T-helper 17 cell (primary cell): ENCODE results near the gene CALN1. TPM values are rescaled to one million over a fixed set of nuclear protein-coding genes. Genes with fewer than 3 reads are reported as not detected.
"Not testable (repeated sequence)": the region's sequence is repeated elsewhere in the genome, so short reads cannot be mapped to it uniquely, and the experiment has no call there.

Source experiments
- ATAC-seq: fragments of 150-1000 bp; cut with Tn5 transposase; 2 replicates; pipeline ENCODE4 v1.10.0; 2021; ENCODE audit warnings: mild to moderate bottlenecking, moderate library complexity
- DNase-seq, 3 donors: peaks; one replicate each; pipeline versions ENCODE4 v3.0.0 to v3.0.0-alpha.2; 2020 to 2021
- H3K9me3 ChIP-seq: one replicate; pipeline ENCODE4 v1.7.0; 2013; ENCODE audit warnings: low read length, mild to moderate bottlenecking; ENCODE audit not compliant: control insufficient read depth, poor library complexity, severe bottlenecking
- H3K27ac Mint-ChIP-seq: one replicate; pipeline ENCODE4 v1.8.0; 2022; ENCODE audit warnings: mild to moderate bottlenecking, moderate library complexity, mixed read lengths
- H3K27me3 Mint-ChIP-seq: one replicate; pipeline ENCODE4 v1.8.0; 2022; ENCODE audit warnings: mixed read lengths
- H3K36me3 Mint-ChIP-seq: one replicate; pipeline ENCODE4 v1.8.0; 2022; ENCODE audit warnings: low read depth, mixed read lengths
- H3K4me1 Mint-ChIP-seq: one replicate; pipeline ENCODE4 v1.8.0; 2022; ENCODE audit warnings: mild to moderate bottlenecking, mixed read lengths
- H3K4me3 Mint-ChIP-seq: one replicate; pipeline ENCODE4 v1.8.0; 2022; ENCODE audit warnings: mild to moderate bottlenecking, moderate library complexity, mixed read lengths
- total RNA-seq, 4 donors: library from RNA in 2 of 4; stranded (reverse) in 2 of 4; gene quantifications; one replicate each; pipeline ENCODE4 v1.2.3 and lab custom pipeline; 2022 to 2026

The CALN1 gene
- total RNA-seq, 2 donors from 2014 or later: not detected

DNA sequence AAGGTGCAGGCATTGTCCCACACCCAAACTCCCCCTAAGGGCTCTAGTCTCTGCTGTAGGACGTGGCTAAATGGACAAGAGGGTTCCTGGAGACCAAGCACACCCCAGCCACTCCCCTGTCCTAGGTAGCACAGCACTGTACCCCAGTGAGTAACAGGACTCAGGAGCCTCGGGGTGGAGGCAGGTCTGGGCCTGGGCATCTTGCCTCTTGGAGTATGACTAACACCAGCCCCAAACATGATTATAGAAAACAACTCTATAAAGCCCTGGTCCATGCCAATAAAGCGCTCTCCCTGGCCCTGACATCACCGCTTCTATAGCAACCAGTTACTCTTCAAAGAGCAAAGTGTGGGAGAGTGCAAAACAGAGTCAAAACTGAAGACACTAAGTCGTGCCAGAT lies 195.0 kb downstream of the CALN1 start:
- H3K27me3 Mint-ChIP-seq: no peaks in the 10 kb centered on the region
- no peak for ATAC-seq

DNA sequence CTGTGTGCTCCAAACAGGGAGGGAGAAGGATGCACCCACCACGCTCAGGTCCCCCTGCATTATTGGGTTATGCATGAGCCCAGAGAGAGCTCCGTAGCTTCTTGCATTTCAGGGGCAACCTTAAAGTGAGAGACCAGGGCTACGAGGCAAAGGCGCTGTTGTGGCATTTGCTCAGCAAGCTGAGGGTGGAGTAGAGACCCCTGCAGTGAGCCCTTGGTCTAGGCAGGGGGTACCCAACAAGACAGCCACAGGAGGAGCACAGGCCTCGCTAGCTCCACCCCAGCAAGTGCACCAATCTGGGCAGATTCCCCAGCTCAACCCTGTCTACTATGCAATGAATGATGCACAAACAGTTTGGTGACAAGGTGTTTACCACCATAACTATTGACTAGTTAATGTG lies 198.4 kb downstream of the CALN1 start:
- H3K4me1 Mint-ChIP-seq: no peaks in the 10 kb centered on the region

More for the DNA sequence above, 195.0 kb downstream of the CALN1 start:
- H3K4me3 Mint-ChIP-seq: no peak overlapping the region
- no peaks in the 10 kb centered on the region for H3K36me3 Mint-ChIP-seq
- no peaks in the 10 kb centered on the region for H3K9me3 ChIP-seq
- DNase-seq: no peak
- no peaks in the 10 kb centered on the region for H3K4me1 Mint-ChIP-seq
- H3K27ac Mint-ChIP-seq: no peak overlapping the region

DNA sequence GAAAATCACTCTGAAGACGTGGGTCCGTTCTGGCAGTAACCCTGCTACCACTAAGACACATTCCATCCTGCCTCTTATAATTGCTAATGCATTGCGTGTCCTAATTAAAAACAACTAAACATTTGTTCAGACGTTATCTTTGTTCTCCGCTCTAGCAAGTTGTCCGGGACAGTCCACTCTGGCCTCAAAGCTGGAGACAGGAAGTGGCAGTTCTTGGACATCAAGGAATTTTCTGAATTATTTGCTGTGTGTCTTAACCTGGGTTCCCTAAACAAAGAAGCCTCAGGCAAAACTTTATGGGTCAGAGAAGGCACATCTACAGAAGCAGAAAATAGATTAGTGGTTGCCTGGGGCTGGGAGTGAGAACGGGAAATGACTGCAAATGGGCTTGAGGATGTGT lies 199.1 kb downstream of the CALN1 start:
- Mint-ChIP-seq H3K27me3 (no peaks in the 10 kb centered on the region), H3K4me3 (no peak overlapping the region), H3K36me3 (no peaks in the 10 kb centered on the region), H3K27ac (no peak overlapping the region), H3K4me1 (no peaks in the 10 kb centered on the region)
- DNase-seq (no peak), ATAC-seq (no peak)
- no peaks in the 10 kb centered on the region for H3K9me3 ChIP-seq

More for the DNA sequence above, 198.4 kb downstream of the CALN1 start:
- no peaks in the 10 kb centered on the region for H3K27me3 Mint-ChIP-seq
- no peak for ATAC-seq
- H3K4me3 Mint-ChIP-seq: no peak overlapping the region
- H3K36me3 Mint-ChIP-seq: no peaks in the 10 kb centered on the region
- no peak overlapping the region for H3K27ac Mint-ChIP-seq
- DNase-seq: no peak
- H3K9me3 ChIP-seq: no peaks in the 10 kb centered on the region

DNA sequence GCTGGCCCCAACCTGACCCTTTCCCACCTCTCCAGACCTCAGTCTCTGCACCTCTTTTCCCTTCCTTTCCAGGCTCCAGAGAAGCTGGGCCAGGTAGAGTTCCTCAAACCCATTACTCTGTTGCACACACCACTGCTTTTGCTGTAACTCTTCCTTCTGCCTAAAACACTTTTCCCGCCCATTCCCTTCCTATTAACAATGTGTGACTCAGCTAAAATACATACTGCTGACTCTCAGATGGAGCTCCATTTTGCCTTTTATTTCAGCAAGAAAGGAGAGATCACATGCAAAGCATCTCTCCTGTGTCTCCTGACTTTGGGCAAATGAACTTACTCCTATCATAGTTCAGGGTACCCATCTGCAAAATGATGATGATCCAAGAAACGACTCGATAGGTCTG lies 201.0 kb downstream of the CALN1 start:
- H3K9me3 ChIP-seq: no peaks in the 10 kb centered on the region
- no peak for ATAC-seq
- no peak overlapping the region for H3K27ac Mint-ChIP-seq
- DNase-seq: no peak
- H3K36me3 Mint-ChIP-seq: no peaks in the 10 kb centered on the region
- H3K4me3 Mint-ChIP-seq: no peak overlapping the region
- no peaks in the 10 kb centered on the region for H3K4me1 Mint-ChIP-seq
- no peaks in the 10 kb centered on the region for H3K27me3 Mint-ChIP-seq

DNA sequence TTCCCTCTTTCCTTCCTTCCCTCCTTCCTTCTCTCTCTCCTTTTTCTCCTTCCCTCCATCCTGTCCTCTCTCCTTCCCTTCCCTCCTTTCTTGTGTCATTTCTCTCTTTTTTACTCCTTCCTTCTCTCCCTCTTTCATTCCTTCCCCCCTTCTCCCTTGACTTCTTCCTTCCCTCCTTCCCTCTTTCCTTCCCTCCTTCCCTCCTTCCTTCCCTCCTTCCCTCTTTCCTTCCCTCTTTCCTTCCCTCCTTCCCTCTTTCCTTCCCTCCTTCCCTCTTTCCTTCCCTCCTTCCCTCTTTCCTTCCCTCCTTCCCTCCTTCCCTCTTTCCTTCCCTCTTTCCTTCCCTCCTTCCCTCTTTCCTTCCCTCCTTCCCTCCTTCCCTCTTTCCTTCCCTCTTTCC lies 203.1 kb downstream of the CALN1 start:
- DNase-seq, H3K27ac Mint-ChIP-seq, H3K27me3 Mint-ChIP-seq, H3K36me3 Mint-ChIP-seq, H3K9me3 ChIP-seq, H3K4me3 Mint-ChIP-seq, H3K4me1 Mint-ChIP-seq, ATAC-seq: not testable (repeated sequence)

DNA sequence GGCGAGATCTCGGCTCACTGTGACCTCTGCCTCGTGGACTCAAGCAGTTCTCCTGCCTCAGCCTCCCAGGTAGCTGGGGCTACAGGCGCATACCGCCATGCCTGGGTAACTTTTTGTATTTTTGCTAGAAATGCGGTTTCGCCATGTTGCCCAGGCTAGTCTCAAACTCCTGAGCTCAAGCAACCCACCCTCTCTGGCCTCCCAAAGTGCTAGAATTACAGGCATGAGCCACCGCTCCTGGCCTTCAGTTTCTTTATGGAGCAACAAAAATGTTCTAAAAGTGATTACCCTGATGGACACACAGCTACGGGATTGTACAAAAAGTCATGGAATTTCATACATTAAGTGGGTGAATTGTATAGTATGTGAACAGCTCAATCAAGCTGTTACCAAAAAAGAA lies 216.0 kb downstream of the CALN1 start:
- no peaks in the 10 kb centered on the region for H3K9me3 ChIP-seq
- DNase-seq (no peak), ATAC-seq (no peak)
- Mint-ChIP-seq H3K36me3 (no peaks in the 10 kb centered on the region), H3K27me3 (no peaks in the 10 kb centered on the region), H3K4me1 (no peaks in the 10 kb centered on the region), H3K27ac (no peak overlapping the region), H3K4me3 (no peak overlapping the region)

DNA sequence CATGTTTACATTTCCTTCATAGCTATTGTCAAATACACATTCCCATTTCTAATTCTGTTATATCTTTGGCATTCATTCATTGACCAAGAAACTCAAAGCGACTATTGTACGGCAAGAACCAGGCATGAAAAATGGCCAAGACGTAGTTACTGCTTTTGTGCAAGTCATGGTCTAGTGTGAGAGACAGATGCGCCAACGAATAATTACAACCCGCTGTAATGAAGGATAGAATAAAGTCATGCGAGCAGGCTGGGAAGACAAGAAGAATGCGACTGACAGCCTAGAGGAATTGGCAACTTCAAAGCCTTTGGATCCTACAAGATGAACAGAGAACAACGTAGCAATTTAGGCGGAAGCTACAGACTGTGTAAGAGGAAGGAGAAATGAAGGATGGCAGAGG lies 221.2 kb downstream of the CALN1 start:
- Mint-ChIP-seq H3K27ac (no peak overlapping the region), H3K27me3 (no peaks in the 10 kb centered on the region), H3K36me3 (no peaks in the 10 kb centered on the region), H3K4me1 (no peaks in the 10 kb centered on the region), H3K4me3 (no peak overlapping the region)
- no peak for DNase-seq
- H3K9me3 ChIP-seq: no peaks in the 10 kb centered on the region
- ATAC-seq: no peak

DNA sequence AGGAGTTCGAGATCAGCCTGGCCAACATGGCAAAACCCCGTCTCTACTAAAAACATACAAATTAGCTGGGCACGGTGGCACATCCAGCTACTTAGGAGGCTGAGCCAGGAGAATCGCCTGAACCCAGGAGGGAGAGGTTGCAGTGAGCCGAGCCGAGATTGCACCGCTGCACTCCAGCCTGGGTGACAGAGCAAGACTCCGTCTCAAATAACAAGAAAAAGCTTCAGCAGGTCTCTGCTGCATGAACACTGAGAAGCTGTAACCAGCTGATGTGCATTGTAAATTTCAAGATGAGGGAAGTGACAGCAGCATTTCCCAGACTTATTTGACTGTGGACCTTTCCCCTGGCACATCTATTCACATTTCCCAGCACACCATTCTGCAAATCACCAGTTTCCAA lies 222.0 kb downstream of the CALN1 start:
- no peaks in the 10 kb centered on the region for H3K27me3 Mint-ChIP-seq
- H3K9me3 ChIP-seq: no peaks in the 10 kb centered on the region
- DNase-seq: no peak
- H3K4me1 Mint-ChIP-seq: no peaks in the 10 kb centered on the region
- H3K27ac Mint-ChIP-seq: no peak overlapping the region
- ATAC-seq: no peak
- no peak overlapping the region for H3K4me3 Mint-ChIP-seq
- H3K36me3 Mint-ChIP-seq: no peaks in the 10 kb centered on the region

DNA sequence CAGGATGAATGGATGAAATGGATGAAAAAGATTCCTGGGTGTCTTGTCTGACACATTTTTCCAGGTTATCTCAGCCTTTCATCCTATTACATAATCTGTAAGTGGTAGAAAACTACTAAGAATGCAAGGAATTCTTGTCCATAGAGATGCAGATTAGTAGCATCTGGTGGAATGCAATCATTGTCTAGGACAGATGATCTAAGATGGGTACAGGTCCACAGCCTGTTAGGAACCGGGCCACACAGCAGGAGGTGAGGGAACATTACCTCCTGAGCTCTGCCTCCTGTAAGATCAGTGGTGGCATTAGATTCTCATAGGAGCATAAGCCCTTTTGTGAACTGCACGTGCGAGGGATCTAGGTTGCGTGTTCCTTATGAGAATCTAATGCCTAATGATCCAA lies 225.0 kb downstream of the CALN1 start:
- Mint-ChIP-seq H3K4me1 (no peaks in the 10 kb centered on the region), H3K4me3 (no peak overlapping the region), H3K27me3 (no peaks in the 10 kb centered on the region), H3K36me3 (no peaks in the 10 kb centered on the region), H3K27ac (no peak overlapping the region)
- DNase-seq (no peak), ATAC-seq (no peak)
- H3K9me3 ChIP-seq: no peaks in the 10 kb centered on the region

DNA sequence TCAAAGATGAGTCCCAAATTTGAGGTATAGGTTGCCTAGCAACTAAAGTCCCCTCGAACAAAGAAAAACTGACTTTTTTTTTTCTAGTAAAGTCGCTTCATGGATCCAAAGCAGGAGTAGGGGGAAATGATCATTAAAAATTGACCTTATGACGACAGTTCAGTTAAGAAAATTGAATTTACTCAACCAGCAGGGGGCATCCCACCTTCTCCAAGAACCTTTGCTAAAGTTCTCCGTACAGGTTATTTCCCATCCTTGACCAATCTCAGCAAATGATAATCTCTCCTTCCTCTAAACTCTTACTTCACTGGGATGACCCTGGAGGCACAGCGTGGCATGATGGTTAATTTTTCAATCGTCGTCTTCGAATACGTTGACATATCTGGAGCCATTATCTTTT lies 228.3 kb downstream of the CALN1 start:
- H3K27ac Mint-ChIP-seq: no peak overlapping the region
- ATAC-seq: no peak
- no peak overlapping the region for H3K4me3 Mint-ChIP-seq
- no peaks in the 10 kb centered on the region for H3K9me3 ChIP-seq
- no peaks in the 10 kb centered on the region for H3K36me3 Mint-ChIP-seq
- H3K4me1 Mint-ChIP-seq: no peaks in the 10 kb centered on the region
- no peaks in the 10 kb centered on the region for H3K27me3 Mint-ChIP-seq
- no peak for DNase-seq

DNA sequence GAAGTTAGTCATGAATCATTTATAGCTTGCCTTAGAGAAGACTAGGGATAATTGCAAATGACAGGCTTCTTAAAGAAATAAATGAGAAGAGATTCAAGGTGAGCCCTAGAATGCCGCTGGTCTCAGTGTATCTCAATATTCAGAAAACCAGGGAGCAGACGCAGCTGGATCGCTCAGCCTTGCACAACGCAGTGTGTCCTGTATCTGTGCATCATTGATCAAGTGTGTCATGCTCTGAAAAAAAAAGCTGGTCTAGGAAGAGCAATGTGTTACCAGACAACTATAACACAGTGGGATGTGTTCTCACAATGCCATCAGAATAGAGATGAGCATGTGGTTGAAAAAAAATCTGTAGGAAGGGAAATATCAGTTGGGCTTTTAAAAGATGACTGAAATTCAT lies 230.1 kb downstream of the CALN1 start:
- Mint-ChIP-seq H3K36me3 (no peaks in the 10 kb centered on the region), H3K4me3 (no peak overlapping the region), H3K27ac (no peak overlapping the region), H3K4me1 (no peaks in the 10 kb centered on the region), H3K27me3 (no peaks in the 10 kb centered on the region)
- no peaks in the 10 kb centered on the region for H3K9me3 ChIP-seq
- ATAC-seq (no peak), DNase-seq (no peak)

DNA sequence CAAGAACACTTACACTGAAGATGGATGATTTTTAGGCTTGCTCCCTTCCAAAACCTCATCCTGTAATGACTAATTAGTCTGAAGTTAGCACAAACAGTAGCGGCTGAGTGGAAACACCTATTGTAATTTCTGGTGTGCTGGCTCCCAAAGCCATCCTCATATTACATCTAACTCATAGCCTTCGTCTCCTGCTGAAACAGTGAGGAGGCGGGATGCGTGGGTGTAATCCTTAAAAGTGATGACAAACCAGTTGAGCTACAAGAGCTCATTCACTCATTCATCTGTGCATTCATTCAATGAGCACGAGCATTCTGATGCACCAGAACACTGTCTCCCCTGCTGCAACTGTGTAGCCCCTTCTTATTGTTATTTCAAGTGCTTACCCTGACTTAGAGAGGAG lies 235.3 kb downstream of the CALN1 start:
- Mint-ChIP-seq H3K36me3 (no peaks in the 10 kb centered on the region), H3K27me3 (no peaks in the 10 kb centered on the region), H3K4me3 (no peak overlapping the region), H3K27ac (no peak overlapping the region), H3K4me1 (no peaks in the 10 kb centered on the region)
- no peak for DNase-seq
- ATAC-seq: no peak
- no peaks in the 10 kb centered on the region for H3K9me3 ChIP-seq

DNA sequence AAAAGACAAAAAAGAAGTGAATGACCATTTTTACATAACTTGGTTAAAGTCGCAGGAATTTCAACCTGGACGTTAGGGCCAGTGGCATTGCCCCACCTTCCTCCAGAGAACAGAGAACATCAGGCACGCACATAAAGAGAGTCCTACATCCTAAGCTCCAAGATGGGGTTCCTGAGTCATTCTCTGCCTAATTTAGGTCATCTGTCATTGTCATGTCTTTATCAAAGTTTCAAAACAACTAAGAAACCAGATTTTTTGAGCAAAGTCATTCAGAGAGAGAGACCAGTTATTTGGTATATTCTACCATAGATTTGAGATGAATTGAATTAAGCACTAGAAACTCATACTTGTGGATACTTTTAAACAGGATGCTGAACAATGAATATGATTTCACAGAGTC lies 241.7 kb downstream of the CALN1 start:
- no peaks in the 10 kb centered on the region for H3K27me3 Mint-ChIP-seq
- H3K4me3 Mint-ChIP-seq: no peak overlapping the region
- no peaks in the 10 kb centered on the region for H3K36me3 Mint-ChIP-seq
- H3K27ac Mint-ChIP-seq: no peak overlapping the region
- no peaks in the 10 kb centered on the region for H3K9me3 ChIP-seq
- no peak for ATAC-seq
- no peaks in the 10 kb centered on the region for H3K4me1 Mint-ChIP-seq
- DNase-seq: no peak

DNA sequence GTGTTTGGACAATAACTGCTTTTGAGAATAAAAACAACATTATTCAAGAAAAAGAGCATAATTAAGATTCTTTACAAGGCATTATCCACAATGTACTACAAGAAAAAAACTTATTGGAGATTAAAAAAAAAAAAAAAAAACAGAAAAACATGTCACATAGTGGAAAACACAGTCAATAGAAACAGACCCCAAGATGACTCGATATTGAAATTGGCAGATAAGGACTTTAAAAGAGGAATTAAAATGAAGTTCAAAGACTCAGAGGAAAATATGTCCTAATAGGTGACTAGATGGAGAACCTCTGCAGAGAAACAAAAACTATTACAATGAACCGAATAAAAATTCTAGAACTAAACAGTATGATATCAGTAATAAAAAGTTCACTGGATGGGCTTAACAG lies 248.9 kb downstream of the CALN1 start:
- H3K4me3 Mint-ChIP-seq: no peak overlapping the region
- no peak for DNase-seq
- H3K36me3 Mint-ChIP-seq: no peaks in the 10 kb centered on the region
- no peaks in the 10 kb centered on the region for H3K27me3 Mint-ChIP-seq
- no peak overlapping the region for H3K27ac Mint-ChIP-seq
- H3K9me3 ChIP-seq: no peaks in the 10 kb centered on the region
- no peaks in the 10 kb centered on the region for H3K4me1 Mint-ChIP-seq
- no peak for ATAC-seq

DNA sequence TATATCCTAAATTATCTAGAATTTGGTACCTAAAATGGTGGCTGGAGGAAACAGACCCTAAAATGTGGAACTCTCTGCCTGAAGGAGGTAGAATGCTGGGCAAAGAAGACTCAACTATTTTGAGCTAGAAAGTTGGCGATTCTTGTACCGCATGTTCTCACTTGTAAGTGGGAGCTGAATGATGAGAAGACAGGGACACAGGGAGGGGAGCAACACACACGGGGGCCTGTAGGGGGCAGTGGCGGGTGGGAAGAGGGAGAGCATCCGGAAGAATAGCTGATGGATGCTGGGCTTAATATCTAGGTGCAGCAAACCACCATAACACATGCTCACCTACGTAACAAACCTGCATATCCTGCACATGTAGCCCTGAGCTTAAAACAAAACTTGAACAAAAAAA lies 250.6 kb downstream of the CALN1 start:
- DNase-seq (no peak), ATAC-seq (no peak)
- no peaks in the 10 kb centered on the region for H3K9me3 ChIP-seq
- Mint-ChIP-seq H3K27me3 (no peaks in the 10 kb centered on the region), H3K27ac (no peak overlapping the region), H3K36me3 (no peaks in the 10 kb centered on the region), H3K4me3 (no peak overlapping the region), H3K4me1 (no peaks in the 10 kb centered on the region)
